ENCODE data around the gene C16orf46.

GRCh38 chr16:81121474-81121990 lies 44.5 kb upstream of the C16orf46 start:
- TF ChIP-seq CTCF (IDR thresholded peaks at IDR 0.05), result no peak
- TF ChIP-seq POLR2A (IDR thresholded peaks at IDR 0.05), result no peak
